8988T (cell line): ENCODE data around the gene SLC20A1.
"Not testable (repeated sequence)": the region's sequence is repeated elsewhere in the genome, so short reads cannot be mapped to it uniquely, and the experiment has no call there.

Source experiments
- DNase-seq: peaks from one replicate; pipeline ENCODE4 v3.0.0; 2011

The SLC20A1 gene, protein sequence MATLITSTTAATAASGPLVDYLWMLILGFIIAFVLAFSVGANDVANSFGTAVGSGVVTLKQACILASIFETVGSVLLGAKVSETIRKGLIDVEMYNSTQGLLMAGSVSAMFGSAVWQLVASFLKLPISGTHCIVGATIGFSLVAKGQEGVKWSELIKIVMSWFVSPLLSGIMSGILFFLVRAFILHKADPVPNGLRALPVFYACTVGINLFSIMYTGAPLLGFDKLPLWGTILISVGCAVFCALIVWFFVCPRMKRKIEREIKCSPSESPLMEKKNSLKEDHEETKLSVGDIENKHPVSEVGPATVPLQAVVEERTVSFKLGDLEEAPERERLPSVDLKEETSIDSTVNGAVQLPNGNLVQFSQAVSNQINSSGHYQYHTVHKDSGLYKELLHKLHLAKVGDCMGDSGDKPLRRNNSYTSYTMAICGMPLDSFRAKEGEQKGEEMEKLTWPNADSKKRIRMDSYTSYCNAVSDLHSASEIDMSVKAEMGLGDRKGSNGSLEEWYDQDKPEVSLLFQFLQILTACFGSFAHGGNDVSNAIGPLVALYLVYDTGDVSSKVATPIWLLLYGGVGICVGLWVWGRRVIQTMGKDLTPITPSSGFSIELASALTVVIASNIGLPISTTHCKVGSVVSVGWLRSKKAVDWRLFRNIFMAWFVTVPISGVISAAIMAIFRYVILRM

DNA sequence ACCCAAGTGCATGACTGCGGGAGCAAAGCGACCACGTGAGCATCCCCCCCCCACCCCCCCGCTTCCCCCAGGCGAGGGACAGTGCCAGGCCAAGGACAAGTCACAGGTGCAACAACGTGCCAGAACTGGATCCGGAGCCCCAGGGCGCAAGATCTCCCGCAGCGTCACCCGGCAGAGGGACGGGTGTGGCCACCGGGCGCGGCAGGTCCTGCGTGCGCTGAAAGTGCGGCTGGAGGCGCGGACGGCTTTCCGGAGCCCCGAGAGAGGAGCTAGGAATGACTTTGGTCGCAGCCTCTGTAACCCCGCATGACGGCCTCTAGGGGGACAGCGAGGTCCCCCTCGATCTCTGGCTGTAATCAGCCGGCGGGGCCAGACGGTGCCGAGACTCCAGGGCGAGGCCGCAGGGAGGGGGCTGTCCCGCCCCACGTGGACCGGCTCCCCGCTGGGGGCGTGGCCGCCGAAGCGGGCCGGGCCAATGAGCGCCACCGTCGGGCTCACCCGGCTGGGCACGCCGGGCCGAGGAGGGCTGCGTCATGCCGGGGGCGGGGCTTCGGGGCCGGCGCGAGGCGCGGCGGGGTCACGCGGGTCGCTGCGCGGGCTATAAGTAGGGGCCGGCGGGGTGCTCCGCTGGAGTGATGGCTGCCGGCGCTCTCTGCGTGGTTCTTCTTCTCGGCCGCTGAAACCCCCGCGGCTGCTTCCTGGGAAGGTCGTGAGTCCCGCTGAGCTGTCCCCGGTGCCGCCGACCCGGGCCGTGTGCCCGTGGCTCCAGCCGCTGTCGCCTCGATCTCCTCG lies at the start of gene SLC20A1:
TSS of gene SLC20A1 (plus strand) at position 630 of the 792 bp plus-strand sequence. CDS start 890 bp downstream, outside the sequence.
- DNase-seq: peak; percentile 83

DNA sequence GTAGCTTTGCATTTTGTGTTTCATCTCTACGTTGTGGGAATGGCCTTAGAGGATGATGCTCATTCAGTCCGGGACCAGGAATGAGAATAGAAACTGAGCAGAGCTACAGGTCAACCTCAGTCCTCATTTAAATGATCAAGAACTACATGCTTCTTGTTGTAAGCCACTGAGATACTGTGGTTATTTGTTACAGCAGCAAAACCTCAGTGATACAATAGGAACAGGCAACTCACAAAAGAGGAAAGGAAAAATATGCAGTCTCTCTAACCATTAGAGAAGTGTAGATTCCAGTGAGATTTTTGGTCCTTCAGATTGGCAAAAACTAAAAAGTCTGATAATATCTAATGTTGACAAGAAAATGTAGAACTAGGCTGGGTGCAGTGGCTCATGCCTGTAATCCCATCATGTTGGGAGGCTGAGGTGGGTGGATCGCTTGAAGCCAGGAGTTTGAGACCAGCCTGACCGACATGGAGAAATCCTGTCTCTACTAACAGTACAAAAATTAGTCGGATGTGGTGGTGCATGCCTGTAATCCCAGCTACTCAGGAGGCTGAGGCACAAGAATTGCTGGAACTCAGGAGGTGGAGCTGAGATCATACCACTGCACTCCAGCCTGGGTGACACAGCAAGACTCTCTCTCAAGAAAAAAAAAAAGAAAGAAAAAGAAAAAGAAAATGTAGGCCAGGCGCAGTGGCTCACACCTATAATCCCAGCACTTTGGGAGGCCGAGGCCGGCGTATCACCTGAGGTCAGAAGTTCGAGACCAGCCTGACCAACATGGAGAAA lies 48.0 kb upstream of the SLC20A1 start:
- no peak for DNase-seq

DNA sequence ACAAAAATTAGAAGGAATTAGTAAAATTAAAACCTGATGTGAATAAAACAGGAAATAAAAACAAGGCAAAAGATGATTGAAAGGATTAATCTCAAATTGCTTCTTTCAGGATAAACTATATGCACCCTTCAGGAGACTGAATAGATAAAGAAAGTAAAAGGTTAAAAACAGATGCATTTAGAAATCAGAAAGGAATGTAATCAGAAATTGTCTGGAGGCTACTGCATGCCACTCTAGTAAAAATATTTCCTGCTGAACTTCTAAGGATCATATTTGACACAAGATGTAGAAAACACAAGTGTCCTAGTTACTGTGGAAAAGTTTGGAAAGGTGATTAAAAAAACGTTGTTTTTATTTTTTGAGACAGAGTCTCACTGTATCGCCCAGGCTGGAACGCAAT lies 45.1 kb upstream of the SLC20A1 start:
- DNase-seq: no peak

DNA sequence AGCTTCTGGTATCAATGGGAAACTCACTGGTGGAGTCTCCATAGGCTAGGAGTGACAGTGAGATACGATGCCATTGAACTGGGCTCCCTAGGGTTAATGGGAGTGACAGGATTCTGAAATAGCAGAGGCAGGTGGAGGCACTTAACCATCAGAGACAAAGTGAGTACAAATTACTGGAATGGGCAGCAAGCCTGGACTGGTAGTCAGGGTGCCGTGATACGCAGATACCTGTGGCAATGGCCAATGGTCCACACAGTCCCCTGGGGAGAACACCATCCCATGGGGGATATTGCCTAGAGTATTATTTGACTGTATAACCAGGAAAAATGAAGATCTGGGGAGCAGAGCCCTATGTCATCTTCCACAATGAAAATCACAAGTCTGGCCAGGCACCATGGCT lies 44.0 kb upstream of the SLC20A1 start:
- no peak for DNase-seq

DNA sequence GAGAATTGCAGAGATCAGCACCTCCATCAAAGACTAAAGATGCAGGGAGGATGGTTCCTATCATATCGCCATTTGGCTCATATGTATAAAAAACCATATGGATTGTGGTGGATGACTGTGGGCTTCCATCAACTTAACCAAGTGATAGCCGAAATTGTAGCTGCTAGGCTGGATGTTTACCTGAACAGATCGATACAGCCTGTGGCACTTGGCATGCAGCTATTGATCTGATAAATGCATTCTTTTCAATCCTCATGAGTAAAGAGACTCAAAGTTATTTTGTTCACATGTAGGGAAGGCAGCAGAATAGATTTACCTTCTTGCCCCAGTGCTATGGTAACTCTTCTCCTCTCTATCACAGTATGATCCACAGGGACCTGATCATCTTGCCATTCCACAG lies 42.8 kb upstream of the SLC20A1 start:
- DNase-seq: no peak

DNA sequence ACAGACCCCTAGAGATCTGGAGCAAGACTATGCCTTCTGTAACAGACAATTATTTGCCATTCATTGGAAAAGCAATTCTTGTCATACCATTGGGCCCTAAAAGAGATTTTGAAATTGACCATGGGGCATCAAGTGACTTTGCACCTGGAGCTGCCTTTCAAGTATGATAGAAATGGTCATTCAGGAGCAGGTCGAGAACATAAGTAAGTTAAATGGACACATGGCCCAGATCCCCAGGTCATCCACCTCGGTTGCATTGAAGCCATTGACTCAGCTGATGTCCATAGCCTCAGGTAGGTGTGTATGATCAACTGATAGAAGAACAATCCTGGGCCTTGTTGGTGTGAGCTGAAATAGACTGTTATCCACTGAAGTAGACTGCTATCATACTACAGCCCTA lies 42.0 kb upstream of the SLC20A1 start:
- DNase-seq: no peak

DNA sequence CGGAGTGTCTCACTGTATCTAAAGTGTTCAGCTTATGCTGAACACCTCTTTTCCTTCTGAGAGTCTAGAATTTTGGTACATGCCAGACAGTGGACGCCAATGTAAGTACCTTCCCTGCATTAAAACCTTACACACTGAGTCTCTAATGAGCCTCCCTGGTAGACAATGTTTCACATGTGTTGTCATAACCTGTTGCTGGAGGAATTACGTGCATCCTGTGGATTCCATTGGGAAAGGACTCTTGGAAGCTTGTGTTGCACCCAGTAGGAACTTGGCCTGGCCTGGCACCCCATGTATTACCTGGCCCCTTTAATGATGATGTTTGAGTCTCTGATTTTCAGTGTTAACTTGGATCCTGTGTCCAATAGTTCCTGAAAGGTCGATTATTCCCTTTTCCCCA lies 40.8 kb upstream of the SLC20A1 start:
- no peak for DNase-seq

DNA sequence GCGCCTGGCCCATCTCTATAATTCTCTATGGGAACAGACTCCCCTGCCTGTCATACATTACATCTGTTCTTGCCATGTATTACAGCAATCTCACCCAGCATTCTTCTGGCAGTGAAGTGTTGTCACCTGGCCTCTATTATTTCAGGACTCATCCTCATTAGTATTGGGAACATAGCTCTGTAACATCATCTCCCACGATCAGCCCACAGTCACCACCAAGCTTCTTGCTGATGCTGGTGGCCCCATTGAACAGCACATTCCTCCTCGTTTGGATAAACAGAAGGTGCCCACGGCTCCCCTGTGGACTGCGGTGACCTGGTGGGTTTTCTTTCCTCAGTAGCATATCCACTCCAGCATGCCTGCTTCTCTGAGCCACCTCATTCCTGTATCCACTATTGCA lies 39.8 kb upstream of the SLC20A1 start:
- DNase-seq: no peak

DNA sequence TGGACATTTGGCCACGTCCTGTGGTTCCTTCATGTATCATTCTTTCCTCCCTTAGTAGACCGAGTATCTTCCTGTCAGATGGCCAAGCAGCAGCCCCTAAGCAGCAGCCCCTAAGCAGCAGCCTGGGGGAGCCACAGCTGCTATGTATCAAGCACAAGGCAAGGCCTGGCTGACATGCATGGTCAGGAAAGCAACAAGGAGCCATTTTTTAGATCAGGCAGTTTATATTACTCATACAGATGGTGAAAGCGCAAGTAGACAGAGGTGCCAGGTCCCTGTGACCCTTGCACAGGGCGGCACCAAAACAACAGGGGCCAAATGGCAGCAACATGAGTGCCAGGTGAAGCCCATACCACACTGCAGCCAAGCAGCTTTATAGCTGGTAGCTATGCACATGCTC lies 39.2 kb upstream of the SLC20A1 start:
- DNase-seq: no peak

DNA sequence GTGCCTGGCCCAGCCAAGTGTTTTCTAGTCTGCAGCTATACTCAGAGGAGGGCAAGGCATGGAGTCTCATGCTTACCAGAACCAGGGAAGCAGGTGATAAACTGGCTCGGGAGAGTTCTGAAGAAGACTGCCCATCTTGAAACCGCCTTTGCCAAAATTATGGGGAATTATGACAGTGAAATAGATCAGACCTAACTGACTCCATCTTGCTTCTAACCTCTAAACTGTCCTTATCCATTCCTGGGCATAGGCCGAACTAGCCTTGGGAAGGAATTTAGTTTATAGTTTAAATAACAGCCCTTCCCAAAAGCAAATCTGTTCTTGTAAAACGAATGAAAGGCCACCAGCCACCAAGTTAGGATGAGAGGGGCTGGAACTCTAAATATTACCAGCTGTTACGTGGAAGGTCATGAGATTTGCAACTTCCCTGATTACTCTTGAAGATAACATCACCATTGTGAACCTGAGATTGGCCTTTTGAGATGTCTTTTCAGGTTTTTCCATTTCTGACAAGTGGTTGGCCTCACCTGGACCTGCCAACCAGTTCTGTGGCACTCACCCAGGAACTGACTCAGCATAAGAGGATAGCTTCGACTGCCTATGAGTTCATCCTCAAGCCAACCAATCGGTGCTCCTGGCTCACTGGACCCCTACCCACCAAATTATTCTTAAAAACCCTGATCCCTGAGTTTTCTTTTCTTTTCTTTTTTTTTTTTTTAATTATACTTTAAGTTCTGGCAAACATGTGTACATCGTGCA lies 37.9 kb upstream of the SLC20A1 start:
- no peak for DNase-seq

DNA sequence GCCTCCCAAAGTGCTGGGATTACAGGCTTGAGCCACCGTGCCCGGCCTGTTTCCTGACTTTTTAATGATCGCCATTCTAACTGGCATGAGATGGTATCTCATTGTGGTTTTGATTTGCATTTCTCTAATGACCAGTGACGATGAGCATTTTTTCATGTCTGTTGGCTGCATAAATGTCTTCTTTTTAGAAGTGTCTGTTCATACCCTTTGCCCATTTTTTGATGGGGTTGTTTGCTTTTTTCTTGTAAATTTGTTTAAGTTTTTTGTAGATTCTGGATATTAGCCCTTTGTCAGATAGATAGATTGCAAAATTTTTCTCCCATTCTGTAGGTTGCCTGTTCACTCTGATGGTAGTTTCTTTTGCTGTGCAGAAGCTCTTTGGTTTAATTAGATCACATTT lies 36.4 kb upstream of the SLC20A1 start:
- not testable (repeated sequence) for DNase-seq

DNA sequence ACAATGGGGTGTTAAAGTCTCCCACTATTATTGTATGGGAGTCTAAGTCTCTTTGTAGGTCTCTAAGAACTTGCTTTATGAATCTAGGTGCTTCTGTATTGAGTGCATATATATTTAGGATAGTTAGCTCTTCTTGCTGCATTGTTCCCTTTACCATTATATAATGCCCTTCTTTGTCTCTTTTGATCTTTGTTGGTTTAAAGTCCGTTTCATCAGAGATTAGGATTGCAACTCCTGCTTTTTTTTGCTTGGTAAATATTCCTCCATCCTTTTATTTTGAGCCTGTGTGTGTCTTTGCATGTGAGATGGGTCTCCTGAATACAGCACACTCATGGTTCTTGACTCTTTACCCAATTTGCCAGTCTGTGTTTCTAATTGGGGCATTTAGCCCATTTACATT lies 33.5 kb upstream of the SLC20A1 start:
- not testable (repeated sequence) for DNase-seq

DNA sequence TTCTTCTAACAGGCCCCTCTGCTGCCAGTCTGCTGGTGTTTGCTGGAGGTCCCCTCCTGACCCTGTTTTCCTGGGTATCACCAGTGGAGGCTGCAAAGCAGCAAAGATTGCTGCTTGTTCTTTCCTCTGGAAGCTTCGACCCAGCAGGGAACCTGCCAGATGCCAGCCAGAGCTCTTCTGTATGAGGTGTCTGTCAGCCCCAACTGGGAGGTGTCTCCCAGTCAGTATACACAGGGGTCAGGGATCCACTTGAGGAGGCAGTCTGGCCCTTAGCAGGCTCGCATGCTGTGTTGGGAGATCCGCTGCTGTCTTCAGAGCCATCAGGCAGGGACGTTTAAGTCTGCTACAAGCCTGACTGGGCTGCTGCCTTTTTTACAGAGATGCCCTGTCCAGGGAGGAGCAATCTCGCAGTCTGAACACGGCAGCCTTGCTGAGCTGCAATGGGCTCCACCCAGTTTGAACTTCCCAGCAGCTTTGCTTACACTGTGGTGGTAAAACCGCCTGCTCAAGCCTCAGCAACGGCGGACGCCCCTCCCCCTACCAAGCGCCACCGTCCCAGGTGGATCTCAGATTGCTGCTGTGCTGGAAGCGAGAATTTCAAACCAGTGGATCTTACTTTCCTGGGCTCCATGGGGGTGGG lies 31.4 kb upstream of the SLC20A1 start:
- DNase-seq: no peak

DNA sequence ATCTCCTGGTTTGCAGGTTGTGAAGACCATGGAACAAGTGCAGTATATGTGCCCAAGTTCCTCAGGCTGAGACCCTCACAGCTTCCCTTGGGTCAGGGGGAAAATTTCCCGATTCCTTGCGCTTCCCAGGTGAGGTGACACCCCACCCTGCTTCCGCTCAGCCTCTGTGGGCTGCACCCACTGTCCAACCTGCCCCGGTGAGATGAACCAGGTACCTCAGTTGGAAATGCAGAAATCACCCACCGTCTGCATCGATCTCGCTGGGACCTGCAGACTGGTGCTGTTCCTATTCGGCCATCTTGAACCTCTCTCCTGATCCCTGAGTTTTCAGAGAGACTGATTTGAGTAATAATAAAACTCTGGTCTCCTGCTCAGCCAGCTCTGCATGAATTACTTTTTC lies 30.7 kb upstream of the SLC20A1 start:
- DNase-seq: no peak

DNA sequence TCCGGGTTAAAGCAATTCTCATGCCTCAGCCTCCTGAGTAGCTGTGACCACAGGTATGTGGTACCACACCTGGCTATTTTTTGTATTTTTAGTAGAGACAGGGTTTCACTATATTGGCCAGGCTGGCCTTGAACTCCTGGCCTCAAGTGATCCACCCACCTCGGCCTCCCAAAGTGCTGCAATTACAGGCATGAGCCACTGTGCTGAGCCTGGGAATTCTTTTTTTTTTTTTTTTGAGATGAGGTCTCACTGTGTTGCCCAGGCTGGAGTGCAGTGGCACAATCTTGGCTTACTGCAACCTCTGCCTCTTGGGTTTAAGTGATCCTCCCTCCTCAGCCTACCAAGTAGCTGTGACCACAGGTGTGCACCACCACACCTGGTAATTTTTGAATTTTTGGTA lies 29.9 kb upstream of the SLC20A1 start:
- not testable (repeated sequence) for DNase-seq

DNA sequence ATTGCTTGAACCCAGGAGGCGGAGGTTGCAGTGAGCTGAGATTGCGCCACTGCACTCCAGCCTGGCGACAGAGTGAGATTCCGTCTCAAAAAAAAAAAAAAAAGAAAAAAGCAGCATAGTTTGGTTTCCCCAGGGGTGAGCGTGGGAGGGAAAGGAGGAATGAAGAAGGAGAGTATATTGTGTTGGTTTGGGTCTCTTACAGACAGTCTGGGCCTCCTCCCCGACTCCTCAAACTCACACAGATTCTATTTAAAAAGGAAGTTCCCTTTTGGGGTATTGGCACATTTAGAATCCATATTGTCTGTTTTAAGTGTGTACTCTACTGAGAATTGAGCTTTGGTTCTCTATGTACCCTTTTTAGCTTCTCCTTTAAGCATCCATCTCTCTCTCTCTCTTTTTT lies 27.4 kb upstream of the SLC20A1 start:
- DNase-seq: no peak

DNA sequence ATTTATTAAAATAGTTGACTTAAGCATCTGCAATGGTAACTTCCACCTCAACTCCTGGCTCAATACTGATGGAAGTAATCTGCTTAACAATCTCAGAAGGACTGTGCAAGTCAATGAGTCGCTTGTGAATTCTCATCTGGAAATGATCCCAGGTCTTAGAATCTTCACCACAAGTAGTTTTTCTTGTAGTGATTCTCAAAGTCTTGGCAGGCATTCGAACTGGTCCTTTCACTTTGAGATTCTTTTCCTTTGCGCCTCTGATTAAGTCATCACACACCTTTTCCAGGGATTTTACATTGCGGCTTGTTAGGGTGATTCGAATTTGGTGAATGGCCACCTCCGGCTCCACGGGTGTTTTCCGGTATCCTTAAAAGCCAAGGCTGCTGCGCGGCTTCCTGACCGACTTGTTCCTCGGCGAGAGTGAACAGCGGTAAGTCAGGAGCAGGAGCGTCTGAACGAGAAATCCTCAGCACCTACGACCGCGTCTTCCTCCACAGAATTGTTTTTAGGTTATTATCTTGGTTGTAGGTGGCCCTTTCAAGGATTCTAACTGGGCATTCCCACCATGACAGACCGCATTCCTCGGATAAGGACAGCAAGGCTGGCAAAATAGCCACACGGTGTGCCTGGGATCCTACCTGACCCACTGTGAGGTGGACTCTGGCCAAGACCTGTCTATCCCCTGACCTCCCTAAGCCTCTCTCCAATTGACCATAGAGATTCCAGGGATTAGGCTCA lies 23.8 kb upstream of the SLC20A1 start:
- no peak for DNase-seq

DNA sequence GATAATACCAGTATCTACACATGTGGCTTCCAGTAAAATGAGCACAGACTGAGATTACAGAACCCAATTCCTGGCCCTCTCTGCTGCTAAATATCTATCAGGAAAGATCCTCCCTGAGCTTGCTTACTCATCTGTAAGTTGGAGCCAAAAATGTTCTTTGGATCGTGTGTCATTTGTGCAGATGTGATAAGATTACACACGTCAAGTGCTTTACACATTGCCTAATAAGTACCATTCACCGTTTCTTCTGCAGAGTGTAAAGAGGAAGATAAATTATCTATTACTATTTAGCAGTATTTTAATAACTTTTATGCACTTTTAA lies 23.2 kb upstream of the SLC20A1 start:
- DNase-seq: no peak

DNA sequence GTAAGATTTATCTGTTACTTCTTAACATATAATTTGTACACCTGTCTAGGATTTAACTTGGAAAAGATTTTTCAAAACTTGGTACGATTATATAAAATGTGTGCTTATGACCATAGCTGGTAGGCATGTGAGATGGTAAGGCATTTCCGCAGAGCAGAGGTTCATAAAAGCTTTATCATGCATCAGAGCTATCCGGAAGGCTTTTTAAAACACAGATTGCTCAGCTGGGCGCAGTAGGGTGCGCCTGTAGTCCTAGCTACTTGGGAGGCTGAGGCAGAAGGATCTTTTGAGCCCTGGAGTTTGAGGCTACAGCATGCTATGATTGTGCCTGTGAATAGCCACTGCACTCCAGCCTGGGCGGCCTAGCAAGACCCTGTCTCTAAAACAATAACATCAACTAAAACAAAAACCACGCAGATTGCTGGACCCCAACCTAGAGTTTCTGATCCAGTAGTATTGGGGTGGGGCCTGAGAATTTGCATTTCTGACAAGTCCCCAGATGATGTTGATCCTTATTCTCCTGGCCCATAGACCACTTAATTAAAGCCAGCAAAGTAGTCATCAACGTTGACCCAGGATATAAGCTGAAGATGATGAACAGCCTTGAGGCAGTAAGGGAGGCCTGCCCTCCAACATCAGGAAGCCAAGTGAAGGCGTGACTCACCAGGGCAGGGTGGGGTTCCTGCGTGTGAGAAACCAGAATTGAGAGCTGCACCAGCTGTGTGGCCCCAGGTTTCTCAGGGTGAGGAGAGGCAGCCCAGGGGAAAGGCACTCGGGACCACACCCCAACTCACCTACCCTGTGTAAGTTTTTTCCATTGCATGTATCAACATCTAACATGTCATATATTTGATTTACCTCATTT lies 21.6 kb upstream of the SLC20A1 start:
- no peak for DNase-seq
